GM18873 (cell line): ENCODE results near the gene LEFTY2.
"Not testable (repeated sequence)": the region's sequence is repeated elsewhere in the genome, so short reads cannot be mapped to it uniquely, and the experiment has no call there.

Source experiments
- ATAC-seq: cut with Tn5 transposase; IDR thresholded peaks from one replicate; pipeline ENCODE4 v1.9.1; 2021; ENCODE audit warnings: mild to moderate bottlenecking, moderate library complexity, moderate number of reproducible peaks; ENCODE audit not compliant: unreplicated experiment, low FRiP score

The LEFTY2 gene, protein sequence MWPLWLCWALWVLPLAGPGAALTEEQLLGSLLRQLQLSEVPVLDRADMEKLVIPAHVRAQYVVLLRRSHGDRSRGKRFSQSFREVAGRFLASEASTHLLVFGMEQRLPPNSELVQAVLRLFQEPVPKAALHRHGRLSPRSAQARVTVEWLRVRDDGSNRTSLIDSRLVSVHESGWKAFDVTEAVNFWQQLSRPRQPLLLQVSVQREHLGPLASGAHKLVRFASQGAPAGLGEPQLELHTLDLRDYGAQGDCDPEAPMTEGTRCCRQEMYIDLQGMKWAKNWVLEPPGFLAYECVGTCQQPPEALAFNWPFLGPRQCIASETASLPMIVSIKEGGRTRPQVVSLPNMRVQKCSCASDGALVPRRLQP

DNA sequence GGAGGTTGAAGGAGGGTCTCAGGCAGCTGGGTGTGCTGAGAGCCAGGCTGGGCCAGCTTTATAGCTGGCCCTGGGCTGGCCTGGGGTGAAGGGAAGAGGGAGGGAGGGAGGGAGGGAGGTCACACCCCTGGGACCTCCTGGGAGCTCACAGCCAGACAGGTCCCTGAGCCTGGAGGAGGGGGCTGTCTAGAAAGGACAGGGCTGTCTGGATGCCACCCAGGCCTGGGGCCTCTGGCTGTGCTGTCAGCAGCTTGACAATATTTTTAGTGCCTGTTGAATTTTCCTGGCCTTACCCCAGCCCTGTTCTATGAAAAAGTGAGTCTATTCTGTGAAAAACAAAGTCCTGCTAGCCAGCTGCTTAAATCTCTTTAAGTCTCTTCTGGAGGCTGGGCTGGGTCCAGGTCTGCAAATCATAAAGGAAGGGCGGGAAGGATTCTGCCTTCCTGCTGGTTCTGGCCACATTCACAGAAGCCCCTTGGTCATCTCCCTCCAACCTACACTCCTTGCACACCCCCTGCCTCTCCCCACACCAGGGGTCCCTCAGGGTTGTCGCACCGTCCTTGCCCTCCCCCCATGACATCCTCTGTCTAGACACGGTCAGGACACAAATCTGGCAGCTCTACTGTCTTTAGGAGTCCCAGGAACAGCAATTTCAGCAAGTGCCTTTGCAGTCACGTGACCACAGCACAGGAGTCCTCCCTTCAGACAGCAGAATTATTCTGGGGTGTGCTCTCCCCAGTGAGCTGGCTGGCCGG is at the start of gene LEFTY2:
TSS of gene LEFTY2 (minus strand) at position 34 of the 755 bp plus-strand sequence. CDS start 80 bp downstream, outside the sequence.
- ATAC-seq: no peak

DNA sequence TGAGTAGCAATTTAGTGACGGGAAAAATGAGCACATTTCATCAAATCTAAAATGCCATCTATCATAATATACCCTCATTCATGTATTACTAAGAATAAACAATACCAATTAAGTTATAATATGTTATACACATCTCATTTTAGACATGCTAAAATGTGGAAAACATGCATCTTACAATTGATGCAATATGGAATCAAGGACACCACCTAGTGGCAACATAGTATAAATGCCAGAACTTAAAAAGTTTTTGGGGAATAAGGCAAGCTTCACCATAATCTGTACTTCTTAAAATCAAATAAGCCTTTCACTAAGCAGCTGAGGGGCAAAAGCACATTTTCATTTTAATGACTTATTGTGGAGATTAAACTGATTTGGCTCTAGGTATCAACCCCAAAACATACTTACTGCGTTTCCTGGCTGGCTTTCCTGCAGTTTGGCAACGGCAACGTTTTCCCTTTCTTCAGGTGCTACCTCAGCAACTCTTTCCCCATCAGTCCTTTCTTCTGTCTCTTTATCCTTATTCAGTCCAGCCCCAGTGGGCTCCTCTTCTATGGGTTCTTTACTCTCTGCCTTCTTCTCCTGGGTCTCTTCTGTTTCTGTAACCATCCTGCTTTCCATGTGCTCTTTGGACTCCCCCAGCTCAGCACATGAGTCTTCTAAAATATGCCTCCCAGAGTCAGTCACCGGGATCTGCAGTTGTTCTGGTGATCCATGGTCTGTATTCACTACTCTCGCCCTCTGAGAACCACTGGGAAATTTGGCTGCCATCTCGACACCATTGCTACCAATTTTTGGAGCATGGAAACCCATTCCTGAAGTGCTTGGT is 46.7 kb upstream of the LEFTY2 start:
- ATAC-seq: no peak

DNA sequence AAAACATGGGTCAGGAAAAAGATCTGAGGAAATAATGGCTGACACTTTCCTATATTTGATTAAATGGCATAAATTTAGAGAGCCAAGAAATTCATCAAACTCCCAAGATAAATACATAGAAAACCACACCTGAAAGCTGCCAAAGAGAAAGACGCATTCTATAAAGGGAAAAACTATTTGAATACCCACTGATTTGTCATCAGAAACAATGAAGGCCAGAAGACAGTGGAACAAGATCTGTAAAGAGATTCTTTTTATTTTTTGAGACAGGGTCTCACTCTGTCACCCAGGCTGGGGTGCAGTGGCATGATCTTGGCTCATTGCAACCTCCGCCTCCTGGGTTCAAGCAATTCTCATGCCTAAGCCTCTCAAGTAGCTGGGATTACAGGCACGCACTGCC is 40.7 kb upstream of the LEFTY2 start:
- no peak for ATAC-seq

DNA sequence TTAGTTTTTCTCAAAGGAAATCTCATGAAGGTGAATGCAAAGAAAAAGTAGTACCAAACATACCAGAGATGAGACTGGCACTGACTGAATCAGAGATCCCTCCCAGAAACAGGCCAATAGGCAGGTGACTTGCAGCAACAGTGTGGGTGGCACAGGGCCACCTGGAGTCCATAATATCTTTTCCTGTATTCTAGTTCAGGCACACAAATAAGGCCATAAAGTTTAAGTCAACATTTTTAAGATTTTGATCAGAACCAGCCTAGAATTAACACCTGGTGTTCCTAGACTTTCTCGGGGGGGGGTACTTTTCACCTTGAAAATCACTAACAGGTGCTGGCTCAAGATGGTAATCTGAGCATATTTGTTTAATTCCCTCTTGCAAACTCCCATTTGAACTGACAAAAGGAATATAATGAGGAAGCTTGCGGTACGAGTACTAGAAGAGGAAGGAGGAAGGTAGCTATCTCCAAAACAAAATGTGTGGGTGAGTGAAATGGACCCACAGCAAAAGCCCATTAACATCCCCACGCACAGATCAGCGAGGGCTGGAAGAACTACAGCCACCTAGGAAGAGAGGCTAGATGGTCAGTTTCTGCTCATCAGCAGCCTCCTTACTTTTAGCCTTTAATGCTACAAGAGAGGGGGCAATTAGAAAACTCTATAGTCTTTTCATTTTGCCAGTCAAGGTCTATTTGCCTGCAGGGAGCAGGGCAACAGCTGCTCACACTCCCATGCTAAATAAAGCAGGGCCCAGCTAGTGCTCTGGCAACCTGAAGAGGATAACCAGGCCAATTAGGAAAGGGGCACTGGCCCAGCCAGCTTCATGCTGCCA is 39.2 kb upstream of the LEFTY2 start:
- ATAC-seq: no peak

DNA sequence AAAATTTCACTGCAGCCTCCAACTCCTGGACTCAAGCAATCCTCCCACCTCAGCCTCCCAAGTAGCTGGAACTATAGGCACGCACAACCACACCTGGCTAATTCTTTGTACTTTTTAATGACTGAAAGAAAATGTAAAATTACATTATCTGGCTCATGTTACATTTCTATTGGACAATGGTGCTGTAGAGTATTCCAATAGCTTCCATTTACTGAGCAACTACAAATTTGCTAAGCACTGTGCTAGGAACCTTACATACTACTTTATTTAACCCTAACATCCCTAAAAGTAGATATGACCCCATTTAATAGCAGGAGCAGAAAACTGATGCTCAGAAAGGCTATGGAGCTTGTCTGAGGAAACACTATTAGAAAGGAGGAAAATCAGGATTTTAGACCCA is 38.4 kb upstream of the LEFTY2 start:
- ATAC-seq: no peak

DNA sequence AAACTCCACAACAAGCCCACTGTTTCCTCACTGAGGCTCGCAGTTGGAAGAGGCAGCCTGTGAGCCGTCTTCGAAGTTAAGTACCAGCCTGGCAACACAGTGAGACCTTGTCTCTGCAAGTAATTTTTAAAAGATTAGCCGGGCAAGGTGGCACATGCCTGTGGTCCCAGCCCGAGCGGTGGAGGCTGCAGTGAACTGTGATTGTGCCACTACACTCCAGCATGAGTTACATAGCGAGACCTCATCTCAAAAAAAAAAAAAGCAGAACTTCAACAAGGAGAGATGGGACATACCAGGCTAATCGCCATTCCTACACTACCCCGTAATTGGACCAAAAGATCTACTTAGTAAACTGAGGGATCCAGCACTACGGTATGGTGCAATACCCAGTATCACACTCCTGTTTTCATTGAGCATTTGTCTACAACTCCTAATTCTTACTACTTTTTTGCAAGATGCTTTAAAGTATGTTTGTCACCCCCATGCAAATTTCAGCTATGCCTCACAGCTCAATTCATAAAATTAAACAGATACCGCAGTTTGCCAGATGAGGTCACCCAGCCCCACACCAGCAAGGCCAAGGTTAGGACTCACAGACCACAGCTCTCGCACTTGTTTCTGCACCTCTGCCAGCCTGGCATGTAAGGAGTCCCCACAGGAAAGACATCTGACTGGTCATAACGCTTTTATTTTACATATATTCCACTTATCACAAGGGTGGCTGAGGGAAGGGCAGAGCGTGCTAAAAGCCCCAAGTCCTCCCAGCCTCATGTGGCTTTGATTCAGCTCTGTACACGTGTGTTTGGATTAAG is 37.1 kb upstream of the LEFTY2 start:
- peak; percentile 64 for ATAC-seq

DNA sequence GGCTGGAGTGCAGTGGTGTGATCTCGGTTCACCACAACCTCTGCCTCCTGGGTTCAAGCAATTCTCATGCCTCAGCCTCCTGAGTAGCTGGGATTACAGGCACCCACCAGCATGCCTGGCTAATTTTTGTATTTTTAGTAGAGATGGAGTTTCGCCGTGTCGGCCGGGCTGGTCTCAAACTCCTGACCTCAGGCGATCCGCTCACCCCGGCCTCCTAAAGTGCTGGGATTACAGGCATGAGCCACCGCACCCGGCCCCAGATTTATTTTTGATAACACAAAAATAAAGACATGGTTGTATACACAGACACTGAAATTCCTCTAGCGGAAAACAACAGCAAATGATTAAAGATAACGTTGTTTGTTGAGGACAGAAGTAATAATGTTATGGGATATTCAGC is 34.1 kb upstream of the LEFTY2 start:
- not testable (repeated sequence) for ATAC-seq

DNA sequence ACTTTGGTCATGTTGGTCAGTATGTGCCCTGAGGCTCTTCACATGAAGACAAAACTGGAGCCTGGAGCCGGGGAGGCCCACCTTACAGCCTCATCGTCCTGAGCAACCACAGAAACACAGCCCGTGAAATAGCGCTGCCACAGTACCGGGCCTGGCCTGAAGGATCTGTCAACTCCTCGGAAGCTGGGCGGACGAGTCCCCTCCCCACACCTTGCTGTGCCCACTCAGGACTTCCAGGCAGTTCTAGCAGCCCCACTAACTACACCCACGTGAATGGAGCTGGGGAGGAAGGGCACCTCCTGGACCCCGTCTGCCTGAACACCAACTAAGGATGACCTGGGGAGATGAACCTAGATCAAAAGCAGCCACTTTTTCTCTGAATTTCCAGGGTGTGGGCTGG is 33.4 kb upstream of the LEFTY2 start:
- no peak for ATAC-seq

DNA sequence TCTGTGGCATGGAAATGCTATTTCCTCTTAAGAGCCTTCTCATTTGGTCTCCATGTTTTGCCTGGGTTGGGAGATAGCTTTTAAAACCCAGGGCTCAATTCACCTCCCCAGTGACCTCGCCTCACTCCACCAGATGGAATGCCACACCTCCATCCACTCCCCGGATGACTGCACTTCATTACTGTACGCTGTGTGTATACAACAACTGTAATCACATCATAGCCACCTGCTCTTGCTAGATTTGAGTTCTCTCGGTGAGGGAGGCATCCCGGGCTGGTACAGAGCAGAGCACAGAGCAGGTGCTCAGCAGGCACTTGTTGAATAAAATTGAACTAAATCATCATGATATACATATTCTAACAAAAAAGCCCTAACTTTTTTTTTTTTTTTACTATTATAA is 32.1 kb upstream of the LEFTY2 start:
- no peak for ATAC-seq

DNA sequence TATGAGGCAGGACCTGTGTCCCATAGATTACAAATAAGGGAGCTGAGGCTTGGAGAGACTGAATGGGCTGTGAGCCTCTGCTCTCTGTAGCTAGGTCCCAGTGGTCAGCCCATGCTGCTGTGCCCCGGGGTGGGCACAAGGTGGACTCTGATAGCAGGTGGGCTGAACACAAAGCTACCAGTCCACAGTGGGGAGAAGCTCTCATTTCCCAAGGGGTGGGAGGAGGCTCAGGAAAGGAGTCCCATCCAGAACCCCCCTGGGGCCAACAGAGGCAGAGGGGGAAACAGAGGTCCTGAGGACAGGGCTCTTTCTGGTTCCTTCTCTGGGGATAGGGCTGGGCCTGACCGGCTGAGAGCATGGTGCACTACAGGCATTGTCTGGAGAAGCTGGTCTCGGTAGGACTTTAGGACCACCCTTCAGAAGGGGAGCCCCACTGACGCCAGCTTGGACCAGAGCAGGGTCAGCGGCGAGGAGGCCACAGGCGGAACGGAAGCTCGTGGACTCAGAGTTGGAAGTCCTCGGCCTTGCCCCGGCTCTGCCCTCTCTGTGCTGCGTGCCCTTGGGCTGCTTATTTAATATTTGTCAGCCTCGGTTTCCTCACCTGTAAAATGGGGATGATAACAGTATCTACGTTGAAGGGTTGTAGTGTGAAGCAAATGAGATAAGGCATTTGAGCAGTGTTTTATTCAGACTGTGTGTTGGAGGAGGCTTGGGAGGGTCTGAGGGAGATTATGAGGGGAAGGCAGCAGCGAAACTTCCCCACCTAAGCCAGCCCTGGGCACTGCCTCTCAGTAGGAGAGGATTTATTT is 31.5 kb upstream of the LEFTY2 start:
- ATAC-seq: no peak

DNA sequence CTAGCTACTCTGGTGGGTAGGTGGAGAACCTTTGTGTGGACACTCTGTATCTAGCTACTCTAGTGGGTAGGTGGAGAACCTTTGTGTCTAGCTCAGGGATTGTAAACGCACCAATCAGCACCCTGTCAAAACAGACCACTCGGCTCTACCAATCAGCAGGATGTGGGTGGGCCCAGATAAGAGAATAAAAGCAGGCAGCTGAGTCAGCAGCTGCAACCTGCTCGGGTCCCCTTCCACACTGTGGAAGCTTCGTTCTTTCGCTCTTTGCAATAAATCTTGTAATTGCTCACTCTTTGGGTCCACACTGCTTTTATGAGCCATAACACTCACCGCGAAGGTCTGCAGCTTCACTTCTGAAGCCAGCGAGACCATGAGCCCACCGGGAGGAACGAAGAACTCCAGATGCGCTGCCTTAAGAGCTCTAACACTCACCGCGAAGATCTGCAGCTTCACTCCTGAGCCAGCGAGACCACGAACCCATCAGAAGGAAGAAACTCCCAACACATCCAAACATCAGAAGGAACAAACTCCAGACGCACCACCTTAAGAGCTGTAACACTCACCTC is 29.7 kb upstream of the LEFTY2 start:
- not testable (repeated sequence) for ATAC-seq

DNA sequence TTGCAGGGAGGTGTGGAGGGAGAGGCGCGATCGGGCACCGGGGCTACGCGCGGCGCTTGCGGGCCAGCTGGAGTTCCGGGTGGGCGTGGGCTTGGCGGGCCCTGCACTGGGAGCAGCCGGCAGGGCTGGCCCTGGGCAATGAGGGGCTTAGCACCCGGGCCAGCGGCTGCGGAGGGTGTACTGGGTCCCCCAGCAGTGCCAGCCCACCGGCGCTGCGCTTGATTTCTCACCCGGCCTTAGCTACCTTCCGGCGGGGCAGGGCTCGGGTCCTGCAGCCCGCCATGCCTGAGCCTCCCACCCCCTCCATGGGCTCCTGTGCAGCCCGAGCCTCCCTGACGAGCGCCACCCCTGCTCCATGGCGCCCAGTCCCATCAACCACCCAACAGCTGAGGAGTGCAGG is 28.7 kb upstream of the LEFTY2 start:
- ATAC-seq: not testable (repeated sequence)

DNA sequence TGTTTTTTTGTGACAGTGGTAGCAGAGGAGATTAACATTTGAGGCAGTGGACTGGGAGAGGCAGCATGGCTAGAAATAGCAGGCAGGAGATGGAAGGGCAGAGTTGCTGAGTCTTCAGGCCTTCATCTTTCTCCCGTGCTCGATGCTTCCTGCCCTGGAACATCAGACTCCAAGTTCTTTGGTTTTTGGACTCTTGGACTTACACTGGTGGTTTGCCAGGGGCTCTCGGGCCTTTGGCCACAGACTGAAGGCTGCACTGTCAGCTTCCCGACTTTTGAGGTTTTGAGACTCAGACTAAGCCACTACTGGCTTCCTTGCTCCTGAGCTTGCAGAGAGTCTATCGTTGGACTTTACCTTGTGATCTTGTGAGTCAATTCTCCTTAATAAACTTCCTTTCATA is 24.2 kb upstream of the LEFTY2 start:
- no peak for ATAC-seq

DNA sequence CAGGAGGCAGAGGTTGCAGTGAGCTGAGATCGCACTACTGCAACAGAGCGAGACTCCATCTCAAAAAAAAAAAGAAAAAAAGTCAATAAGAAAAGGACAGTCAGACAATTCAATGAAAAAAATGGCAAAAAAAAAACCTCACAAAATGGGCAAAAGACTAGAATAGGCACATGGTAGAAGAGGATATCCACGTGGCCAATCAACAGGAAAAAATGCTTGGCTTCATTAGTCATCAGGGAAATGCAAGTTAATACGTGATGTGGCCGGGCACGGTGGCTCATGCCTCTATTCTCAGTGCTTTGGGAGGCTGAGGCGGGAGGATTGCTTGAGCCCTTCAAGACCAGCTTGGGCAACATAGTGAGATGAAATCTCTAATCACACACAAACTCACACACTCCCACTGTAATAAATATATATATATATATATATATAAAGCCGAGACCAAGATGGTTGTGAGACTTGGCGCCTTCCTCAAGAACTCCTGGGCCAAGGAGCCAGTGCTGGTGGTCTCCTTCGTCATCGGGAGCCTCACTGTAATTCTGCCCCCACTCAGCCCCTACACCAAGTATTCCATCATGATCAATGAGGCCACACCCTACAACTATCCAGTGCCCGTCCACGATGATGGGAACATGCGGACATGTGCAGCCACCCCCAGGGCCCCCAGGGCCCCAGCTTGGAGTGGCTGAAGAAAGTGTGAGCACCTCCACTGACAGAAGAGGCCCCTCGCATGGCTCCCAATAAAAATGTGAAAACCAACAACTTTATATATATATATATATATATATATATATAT is 22.9 kb upstream of the LEFTY2 start:
- no peak for ATAC-seq

DNA sequence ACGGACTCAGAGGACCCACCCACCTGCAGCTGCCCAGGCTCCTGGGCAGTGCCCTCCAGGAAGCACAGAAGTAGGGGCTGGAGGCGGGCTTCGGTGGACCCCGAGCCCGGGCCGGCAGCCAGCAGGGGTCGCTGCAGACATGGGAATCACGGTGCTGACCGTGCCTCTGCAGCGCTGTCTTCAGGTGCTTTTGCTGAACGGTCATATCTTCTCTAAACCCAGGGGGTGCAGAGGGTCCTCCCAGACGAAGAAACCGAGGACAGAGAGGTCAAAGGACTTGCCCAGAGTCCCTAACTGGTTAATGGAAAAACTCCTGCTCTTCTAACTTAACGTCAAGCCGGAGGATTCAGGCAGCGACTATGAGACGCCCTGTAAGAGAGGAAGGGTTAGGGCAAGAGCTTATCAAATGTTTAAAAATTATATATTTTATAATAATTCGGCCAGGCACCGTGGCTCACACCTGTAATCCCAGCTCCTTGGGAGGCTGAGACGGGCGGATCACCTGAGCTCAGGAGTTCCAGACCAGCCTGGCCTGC is 21.5 kb upstream of the LEFTY2 start:
- no peak for ATAC-seq

DNA sequence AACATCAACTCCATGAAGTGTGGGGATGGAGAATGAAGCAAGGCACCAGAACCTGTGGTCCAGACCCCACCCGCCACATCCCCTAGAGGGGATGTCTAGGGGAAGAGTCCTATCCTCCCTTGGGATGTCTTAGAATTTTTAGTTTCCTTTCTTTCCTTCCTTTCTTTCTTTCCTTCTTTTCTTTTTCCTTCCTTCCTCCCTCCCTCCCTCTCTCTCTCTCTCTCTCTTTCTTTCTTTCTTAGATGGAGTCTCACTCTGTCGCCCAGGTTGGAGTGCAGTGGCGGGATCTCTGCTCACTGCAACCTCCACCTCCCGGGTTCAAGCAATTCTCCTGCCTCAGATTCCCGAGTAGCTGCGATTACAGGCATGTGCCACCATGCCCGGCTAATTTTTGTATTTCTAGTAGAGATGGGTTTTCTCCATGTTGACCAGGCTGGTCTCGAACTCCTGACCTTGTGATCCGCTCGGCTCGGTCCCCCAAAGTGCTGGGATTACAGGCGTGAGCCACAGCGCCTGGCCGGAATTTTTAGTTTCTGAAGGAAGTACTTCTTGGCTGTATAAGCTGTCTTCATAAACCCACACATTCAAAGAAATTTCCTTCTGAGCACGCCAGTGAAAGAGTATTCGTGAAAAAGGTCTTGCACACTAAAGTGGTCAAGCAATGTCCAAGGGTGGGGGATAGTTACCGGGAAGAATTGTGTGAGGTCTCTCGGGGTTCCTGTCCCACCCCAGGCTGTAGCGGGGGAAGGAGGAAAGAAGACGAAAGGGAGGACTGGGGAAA is 20.8 kb upstream of the LEFTY2 start:
- ATAC-seq: no peak
